Stimulated activated naive CD8-positive, alpha-beta T cell treated with anti-CD3 and anti-CD28 coated beads, Interleukin-15, amount 100 ng/mL, for 72 hours (primary cell): ENCODE measurements around the gene NDUFS6.

ENCODE experiments used
- ATAC-seq: fragments of 150-1000 bp; cut with Tn5 transposase; 2 replicates; pipeline ENCODE4 v1.10.0; 2021; ENCODE audit warnings: mild to moderate bottlenecking, moderate library complexity
- DNase-seq, 2 donors: peaks; one replicate each; pipeline ENCODE4 v3.0.0; 2021 to 2022
- H3K27ac Mint-ChIP-seq, 2 donors: one replicate each; pipeline ENCODE4 v1.8.0; 2022; ENCODE audit warnings: mild to moderate bottlenecking in 2 of 2, mixed read lengths in 2 of 2, moderate library complexity in 2 of 2
- H3K27me3 Mint-ChIP-seq: one replicate; pipeline ENCODE4 v1.8.0; 2022; ENCODE audit warnings: mixed read lengths
- H3K4me1 Mint-ChIP-seq: one replicate; pipeline ENCODE4 v1.8.0; 2022; ENCODE audit warnings: mild to moderate bottlenecking, mixed read lengths
- H3K4me3 Mint-ChIP-seq, 2 donors: one replicate each; pipeline ENCODE4 v1.8.0; 2022; ENCODE audit warnings: mild to moderate bottlenecking in 2 of 2, mixed read lengths in 2 of 2, moderate library complexity in 1 of 2
- H3K9me3 Mint-ChIP-seq, 2 donors: one replicate each; pipeline ENCODE4 v1.8.0; 2022; ENCODE audit warnings: mixed read lengths in 2 of 2

The NDUFS6 gene

DNA sequence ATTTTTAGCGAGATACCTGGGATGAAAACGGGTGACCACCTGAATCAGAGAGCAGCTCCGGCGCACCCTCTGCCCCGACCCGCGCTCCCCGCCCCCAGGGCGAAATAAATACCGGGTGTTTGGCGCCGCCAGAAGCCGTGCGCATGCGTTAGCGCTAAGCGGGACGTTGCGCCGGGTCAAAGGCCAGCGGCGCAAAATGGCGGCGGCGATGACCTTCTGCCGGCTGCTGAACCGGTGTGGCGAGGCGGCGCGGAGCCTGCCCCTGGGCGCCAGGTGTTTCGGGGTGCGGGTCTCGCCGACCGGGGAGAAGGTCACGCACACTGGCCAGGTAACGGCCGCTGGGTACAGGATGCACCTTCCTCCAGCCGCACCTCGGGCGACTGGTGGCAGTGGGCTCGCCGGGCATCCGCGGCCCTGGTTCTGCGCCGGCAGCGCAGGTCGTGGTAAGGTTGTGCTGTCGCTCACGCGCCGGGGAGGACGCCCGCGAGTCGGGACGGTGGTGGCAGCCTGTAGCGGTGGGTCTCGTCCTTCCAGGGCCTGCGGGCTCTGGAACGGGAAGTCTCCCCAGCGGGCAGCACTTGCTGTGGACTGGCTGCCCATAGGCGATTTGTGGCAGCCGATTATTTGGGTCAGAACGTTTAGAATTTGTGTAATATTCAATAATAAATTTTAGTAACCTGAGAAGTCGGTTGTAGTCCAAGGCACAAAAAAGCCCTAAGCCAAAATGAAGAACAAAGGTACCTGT, at the start of gene NDUFS6:
NDUFS6 (plus strand) TSS at position 186 of the 745 bp plus-strand sequence; CDS start at position 197, 11 bp downstream.
- H3K27ac Mint-ChIP-seq, result peak within 1 kb of the TSS; percentile 92 to 94
- no peaks in the 10 kb centered on the region for H3K9me3 Mint-ChIP-seq
- peak; percentile 67 for ATAC-seq
- peak; percentile 76 to 81 for DNase-seq
- peaks cover 62% of the 10 kb centered on the region for H3K4me1 Mint-ChIP-seq
- no peaks in the 10 kb centered on the region for H3K27me3 Mint-ChIP-seq
- H3K4me3 Mint-ChIP-seq, result peak within 1 kb of the TSS; percentile 92 to 97

DNA sequence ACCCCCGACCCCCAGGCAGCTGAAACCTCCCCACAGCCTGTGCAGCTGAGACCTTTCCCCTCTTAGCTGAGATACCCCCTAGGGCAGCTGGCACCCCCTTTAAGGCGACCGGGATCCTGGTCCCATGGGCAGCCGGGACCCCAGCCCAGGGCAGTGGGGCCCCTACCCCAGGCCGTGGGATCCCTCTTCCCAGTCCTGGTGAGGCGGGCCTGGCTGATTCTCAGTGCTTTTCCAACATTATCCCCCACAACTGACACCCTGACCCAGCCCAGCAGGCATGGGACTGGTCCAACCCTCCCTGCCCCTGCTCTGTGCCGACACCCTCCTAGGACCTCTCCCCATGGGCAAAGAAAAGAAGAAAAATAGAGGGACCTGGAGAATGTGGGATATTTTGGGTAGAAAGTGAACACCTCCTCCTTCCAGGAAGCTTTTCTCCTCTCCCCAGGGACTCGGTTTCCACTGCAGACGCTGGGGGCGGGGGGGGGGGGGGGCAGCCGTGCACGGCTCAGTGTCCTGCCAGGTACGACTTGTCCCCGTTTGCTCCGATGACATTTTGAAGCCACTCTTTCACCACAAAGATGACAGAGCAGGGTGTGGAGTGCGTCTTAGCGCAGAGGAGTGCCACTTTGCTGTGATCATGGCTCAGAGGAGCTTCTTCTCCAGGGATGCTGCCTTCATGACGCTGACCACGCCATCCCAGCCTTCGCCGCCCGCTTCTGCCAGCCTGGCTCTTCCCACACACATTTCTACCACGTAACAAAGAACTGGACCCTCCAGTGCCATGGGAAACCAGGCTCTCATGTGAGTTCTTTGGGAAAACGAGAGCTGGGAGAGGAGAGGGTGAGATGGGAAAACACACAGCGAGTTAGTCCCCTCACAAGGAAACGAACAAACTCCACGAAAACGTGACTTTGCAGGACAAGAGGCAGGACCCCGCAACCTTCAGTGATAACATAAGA, 49.1 kb upstream of the NDUFS6 start:
- H3K9me3 Mint-ChIP-seq, result no peaks in the 10 kb centered on the region
- H3K27ac Mint-ChIP-seq, result peak overlapping the region in 1 of 2 donors; percentile 76
- no peak overlapping the region for H3K4me3 Mint-ChIP-seq
- peaks cover 13% of the 10 kb centered on the region for H3K27me3 Mint-ChIP-seq
- peak in 1 of 2 donors; percentile 3 for DNase-seq
- H3K4me1 Mint-ChIP-seq, result no peaks in the 10 kb centered on the region
- peak; percentile 14 for ATAC-seq

DNA sequence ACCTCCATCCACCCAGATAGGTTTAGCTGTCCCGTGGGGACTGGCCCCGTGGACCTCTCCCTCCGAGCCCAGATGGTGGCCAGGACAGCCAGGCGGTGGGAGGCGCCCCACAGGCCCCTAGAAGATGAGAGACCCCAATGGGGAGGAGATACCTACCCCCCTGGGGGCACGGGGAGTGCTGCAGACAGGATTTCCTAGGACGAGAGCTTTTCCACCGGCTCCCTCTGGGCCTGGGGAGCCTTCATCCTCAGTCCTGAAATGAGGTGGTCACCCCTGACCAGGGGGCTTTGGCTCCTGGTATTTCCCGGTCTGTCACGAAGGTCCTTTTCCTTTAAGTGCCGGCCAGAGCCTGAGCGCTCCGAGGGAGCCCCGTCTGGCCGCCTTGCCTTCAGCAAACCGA, 48.3 kb upstream of the NDUFS6 start:
- ATAC-seq, result no peak
- DNase-seq, result peak in 1 of 2 donors; percentile 7
- Mint-ChIP-seq H3K27me3 (peaks cover 13% of the 10 kb centered on the region), H3K4me3 (no peak overlapping the region), H3K4me1 (no peaks in the 10 kb centered on the region), H3K9me3 (no peaks in the 10 kb centered on the region), H3K27ac (no peak overlapping the region)

DNA sequence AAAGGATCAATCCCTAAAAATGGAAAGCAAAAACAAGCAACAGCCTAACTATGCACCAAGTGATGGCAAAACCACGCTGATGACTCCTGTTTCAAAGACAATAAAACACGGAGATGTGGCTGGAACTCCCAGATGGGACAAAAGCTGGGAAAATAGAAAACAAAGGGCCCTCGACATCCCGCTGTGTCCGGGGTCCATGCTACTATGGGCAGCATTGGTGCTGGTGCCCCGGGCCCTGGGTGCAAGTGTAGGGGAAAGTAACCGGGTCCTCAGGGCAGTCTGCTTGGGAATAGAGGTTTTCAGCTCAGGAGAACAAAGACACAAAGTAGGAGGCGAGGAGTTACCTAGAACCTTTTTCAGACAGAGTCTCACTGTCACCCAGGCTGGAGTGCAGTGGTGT, 47.7 kb upstream of the NDUFS6 start:
- Mint-ChIP-seq H3K9me3 (peaks cover 0 to 4% of the 10 kb centered on the region in 2 donors), H3K4me1 (no peaks in the 10 kb centered on the region), H3K27ac (no peak overlapping the region), H3K4me3 (no peak overlapping the region), H3K27me3 (peaks cover 13% of the 10 kb centered on the region)
- ATAC-seq, result no peak
- no peak for DNase-seq

DNA sequence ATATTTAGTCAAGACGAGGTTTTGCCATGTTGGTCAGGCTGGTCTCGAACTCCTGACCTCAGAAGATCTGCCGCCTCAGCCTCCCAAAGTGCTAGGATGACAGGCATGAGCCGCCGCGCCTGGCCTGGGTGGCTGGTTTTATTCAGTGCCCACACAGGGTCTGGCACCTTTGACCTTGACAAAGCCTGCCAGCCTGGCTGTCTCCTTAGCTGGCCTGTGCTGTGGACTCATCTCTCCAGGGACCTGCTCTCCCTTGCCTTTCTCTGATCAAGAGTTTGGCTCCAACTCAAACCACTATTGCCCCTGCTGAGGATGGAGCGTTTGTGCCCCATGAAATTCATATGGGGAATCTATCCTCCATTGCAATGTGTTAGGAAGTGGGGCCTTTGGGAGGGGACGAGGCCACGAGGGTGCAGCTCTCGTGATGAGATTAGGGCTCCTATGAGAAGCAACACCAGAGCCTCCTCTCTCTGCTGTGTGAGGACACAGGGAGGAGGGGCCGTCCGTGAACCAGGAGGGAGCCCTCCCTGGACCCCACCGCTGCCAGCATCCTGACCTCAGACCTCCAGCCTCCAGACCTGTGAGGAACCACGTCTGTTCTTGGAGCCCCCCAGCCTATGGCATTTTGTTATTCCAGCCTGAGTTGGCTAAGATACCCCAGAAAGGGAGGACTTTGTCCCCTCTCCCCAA, 46.5 kb upstream of the NDUFS6 start:
- Mint-ChIP-seq H3K9me3 (peaks cover 0 to 8% of the 10 kb centered on the region in 2 donors), H3K27me3 (peaks cover 13% of the 10 kb centered on the region), H3K4me1 (no peaks in the 10 kb centered on the region), H3K4me3 (no peak overlapping the region), H3K27ac (no peak overlapping the region)
- DNase-seq (no peak), ATAC-seq (no peak)

DNA sequence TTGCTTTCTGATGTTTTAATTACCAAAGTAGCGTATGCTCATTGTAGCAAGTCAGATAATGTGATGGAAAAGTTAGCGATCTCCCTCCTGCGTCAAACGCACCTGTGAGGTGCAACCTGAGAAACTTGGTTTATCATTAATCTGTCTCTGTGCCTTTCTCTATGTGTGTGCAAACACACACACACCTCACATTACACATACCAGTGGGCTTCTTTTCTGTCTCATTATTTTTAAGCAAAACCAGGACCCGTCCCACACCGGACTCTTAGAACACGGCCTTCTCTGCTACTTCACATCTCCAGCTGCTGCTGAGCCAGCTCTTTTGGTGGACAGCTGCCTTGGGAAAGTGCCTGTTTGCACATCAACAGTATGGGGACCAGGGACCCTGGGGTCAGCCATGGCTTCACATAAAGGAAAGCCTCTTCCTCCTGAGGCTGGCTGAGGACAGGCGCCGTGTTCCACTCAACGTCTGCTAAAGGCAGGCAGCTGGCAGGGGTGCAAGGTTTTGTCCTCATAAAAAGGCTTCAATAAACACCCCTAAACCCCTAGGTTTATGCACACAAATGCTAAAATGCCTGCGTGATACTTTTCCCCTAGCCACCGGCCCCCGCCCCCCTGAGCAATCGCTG, 45.8 kb upstream of the NDUFS6 start:
- peaks cover 13% of the 10 kb centered on the region for H3K27me3 Mint-ChIP-seq
- H3K27ac Mint-ChIP-seq, result no peak overlapping the region
- DNase-seq (peak in 1 of 2 donors; percentile 4), ATAC-seq (no peak)
- peaks cover 0 to 8% of the 10 kb centered on the region in 2 donors for H3K9me3 Mint-ChIP-seq
- H3K4me3 Mint-ChIP-seq, result no peak overlapping the region
- H3K4me1 Mint-ChIP-seq, result no peaks in the 10 kb centered on the region

DNA sequence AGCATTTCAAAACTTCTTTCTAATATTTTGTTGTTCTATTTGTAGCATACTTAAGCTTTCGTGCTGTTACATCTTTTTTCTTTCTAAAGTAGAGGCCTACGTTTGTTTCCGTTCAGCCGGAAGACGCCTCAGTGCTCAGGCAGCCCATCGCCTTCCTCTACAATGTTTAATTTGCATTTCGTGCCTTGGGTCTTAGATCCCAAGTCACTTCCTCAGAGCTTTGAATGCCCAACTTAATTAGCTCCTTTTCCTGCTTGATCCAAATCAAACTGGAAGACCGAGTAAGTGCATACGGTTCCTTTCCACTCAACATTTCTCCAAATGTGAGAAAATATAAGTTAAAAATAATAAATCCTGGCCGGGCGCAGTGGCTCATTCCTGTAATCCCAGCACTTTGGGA, 44.7 kb upstream of the NDUFS6 start:
- Mint-ChIP-seq H3K27me3 (peaks cover 14% of the 10 kb centered on the region), H3K4me1 (no peaks in the 10 kb centered on the region), H3K4me3 (no peak overlapping the region), H3K27ac (peak overlapping the region in 1 of 2 donors; percentile 19), H3K9me3 (peaks cover 0 to 8% of the 10 kb centered on the region in 2 donors)
- no peak for ATAC-seq
- peak in 1 of 2 donors; percentile 2 for DNase-seq

DNA sequence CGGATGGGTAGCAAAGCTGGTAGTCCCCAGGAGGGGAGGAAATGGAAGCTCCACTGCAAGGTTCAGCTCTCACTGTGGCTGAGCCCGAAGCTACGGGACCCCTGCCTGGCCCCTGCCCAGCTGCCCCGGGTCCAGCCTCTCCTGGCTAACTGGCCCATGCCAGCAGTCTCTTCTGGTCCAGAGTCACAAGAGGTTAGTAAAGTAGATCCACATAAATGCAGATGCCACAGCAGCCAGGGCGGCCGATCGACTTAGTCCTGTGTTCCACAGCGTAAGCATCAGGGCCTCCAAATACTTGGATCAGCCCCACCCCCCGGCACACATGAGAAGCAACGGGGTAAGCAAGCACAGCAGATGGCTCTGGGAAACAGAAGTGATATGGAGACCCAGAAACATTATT, 43.7 kb upstream of the NDUFS6 start:
- ATAC-seq, result no peak
- Mint-ChIP-seq H3K4me1 (no peaks in the 10 kb centered on the region), H3K27me3 (peaks cover 14% of the 10 kb centered on the region), H3K9me3 (peaks cover 0 to 8% of the 10 kb centered on the region in 2 donors), H3K4me3 (no peak overlapping the region), H3K27ac (no peak overlapping the region)
- DNase-seq, result peak in 1 of 2 donors; percentile 3

DNA sequence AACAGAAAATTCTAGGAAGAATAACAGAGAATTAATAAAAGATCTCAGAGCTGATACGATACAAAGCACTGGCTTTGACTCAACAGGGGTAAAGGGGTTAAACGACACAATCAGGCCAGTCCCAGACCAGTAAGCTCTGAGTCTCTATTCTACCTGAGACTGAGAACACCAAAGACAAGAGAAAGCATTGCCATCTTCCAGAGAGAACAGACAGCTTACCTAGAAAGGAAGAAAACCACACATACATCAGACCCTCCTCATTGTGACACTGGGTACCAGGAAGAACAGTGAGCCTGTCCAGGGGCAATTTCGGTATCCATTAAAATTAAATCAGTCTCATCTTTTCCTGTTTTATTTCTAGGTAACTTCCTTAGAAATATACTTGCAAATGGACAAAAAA, 42.6 kb upstream of the NDUFS6 start:
- H3K4me1 Mint-ChIP-seq, result no peaks in the 10 kb centered on the region
- H3K27ac Mint-ChIP-seq, result no peak overlapping the region
- H3K4me3 Mint-ChIP-seq, result no peak overlapping the region
- H3K27me3 Mint-ChIP-seq, result peaks cover 23% of the 10 kb centered on the region
- DNase-seq (no peak), ATAC-seq (no peak)
- peaks cover 0 to 8% of the 10 kb centered on the region in 2 donors for H3K9me3 Mint-ChIP-seq

DNA sequence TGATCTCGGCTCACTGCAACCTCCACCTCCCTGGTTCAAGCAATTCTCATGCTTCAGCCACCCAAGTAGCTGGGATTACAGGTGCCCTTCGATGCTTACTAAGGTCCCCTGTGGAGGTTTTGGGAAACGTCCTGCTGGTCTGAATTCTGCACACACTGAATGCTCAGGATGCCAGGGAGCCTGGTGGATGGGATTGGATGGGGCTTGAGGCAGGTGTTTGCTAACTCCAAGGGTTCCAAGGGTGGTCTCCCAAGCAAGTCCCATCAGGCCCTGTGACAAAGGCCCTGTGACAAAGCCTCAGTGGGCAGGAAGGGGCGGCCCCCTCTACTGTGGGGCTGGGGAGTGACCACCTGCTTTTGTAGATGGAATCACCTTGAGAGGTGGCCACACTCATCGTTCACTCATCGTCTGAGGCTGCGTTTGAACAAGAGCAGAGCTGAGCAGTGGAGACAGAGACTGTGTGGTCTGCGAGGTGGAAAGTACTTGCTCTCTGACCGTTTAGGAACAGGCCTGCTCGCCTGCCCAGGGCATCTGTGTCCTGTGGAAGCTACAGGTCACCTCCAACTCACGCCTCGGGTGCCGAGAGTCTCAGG, 41.7 kb upstream of the NDUFS6 start:
- no peak for ATAC-seq
- H3K27me3 Mint-ChIP-seq, result peaks cover 32% of the 10 kb centered on the region
- DNase-seq, result peak in 1 of 2 donors; percentile 4
- peaks cover 0 to 8% of the 10 kb centered on the region in 2 donors for H3K9me3 Mint-ChIP-seq
- no peak overlapping the region for H3K27ac Mint-ChIP-seq
- H3K4me1 Mint-ChIP-seq, result no peaks in the 10 kb centered on the region
- no peak overlapping the region for H3K4me3 Mint-ChIP-seq

DNA sequence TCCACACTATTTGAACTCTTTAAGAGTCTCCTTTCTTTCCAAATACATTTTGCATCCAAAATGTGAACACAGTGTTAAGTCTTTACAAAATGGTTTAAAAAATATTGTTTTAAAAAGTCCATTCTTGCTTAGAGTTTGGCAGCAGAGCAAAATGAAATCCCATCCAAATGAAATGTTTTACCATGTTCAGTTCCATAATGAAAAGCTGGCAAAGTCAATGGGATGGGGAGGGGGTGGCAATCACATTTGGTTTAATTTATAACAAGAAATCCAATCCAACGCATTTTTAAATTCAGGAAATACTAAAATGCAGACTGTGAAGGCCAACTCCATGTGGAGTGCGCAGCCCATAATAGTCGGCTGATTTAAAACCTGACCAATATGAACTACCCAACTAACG, 41.0 kb upstream of the NDUFS6 start:
- Mint-ChIP-seq H3K27ac (no peak overlapping the region), H3K27me3 (peaks cover 39% of the 10 kb centered on the region), H3K9me3 (peaks cover 0 to 8% of the 10 kb centered on the region in 2 donors), H3K4me1 (no peaks in the 10 kb centered on the region), H3K4me3 (no peak overlapping the region)
- ATAC-seq (no peak), DNase-seq (no peak)

DNA sequence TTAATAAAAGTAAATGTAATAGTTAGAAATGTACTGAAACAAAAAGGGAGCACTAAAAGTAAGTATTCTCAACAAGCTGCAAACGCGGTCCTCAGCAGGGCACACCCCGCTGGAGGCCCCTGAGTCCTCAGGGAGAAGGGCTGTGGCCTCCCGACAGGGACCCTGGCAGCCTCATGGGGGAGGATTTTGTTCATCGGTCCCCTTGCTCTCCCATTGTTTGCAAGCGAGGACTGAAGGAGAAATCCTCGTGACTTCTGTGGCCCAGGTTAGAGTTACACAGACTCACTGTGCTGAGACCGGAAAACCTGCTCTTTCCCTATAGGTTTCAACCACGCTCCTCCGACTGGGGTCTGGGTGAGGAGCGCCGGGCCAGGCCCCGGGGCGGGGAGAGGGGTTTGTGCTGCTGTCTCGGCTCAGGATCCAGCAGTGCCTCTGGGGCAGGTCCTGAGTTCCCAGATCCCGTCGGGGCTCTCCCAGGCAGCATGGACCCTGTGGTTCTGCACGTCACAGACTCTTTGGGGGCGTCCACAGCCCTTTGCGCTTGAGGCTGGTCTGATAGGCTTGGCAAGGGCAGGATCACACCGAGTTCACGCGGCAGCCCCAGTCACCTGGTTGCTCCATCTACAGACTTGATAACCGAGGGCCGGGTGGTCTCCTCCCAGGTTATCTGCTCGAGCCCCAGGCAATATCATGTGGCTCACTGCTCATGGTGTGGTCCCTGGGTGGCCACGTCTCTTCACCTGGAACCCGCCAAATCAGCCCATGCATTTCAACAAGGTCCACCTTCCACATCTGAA, 40.4 kb upstream of the NDUFS6 start:
- H3K27me3 Mint-ChIP-seq, result peaks cover 39% of the 10 kb centered on the region

DNA sequence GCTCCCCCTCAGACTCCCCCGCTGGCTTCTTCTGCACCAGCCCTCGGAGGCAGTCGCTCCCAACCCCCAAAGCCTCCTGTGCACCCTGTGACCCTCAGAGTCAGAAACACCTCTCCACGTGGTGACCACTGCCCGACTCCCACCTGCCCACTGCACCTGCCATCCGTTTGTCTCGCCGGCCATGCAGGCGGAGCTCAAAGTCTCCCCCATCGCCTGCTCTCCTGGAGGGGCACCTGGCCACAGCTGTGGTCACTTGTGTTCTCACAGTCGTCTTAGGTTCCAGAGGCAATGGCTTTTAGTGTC, 39.8 kb upstream of the NDUFS6 start:
- Mint-ChIP-seq H3K27me3 (peaks cover 39% of the 10 kb centered on the region), H3K9me3 (peaks cover 0 to 8% of the 10 kb centered on the region in 2 donors), H3K27ac (no peak overlapping the region), H3K4me1 (no peaks in the 10 kb centered on the region), H3K4me3 (no peak overlapping the region)
- ATAC-seq (no peak), DNase-seq (no peak)

More for the DNA sequence above, 40.4 kb upstream of the NDUFS6 start:
- Mint-ChIP-seq H3K27ac (no peak overlapping the region), H3K4me1 (no peaks in the 10 kb centered on the region), H3K9me3 (peaks cover 0 to 8% of the 10 kb centered on the region in 2 donors), H3K4me3 (no peak overlapping the region)
- ATAC-seq, result no peak
- DNase-seq, result no peak
